GM20000 (cell line): Measurements from ENCODE around the gene FBXO3.
"Not testable (repeated sequence)": the region's sequence is repeated elsewhere in the genome, so short reads cannot be mapped to it uniquely, and the experiment has no call there.

Experiments
- DNase-seq: peaks from one replicate; pipeline ENCODE4 v3.0.0; 2012; ENCODE audit warnings: low spot score
- TF ChIP-seq, protein P1 (sequence below): IDR thresholded peaks from 2 replicates; pipeline ENCODE4 v1.5.1; 2012; ENCODE audit warnings: mild to moderate bottlenecking, control low read depth; ENCODE audit errors: extremely low read depth, missing control alignments

The FBXO3 gene

GRCh38 chr11:33734441-33735270 lies 39.7 kb downstream of the FBXO3 start:
- TF ChIP-seq, protein P1, sequence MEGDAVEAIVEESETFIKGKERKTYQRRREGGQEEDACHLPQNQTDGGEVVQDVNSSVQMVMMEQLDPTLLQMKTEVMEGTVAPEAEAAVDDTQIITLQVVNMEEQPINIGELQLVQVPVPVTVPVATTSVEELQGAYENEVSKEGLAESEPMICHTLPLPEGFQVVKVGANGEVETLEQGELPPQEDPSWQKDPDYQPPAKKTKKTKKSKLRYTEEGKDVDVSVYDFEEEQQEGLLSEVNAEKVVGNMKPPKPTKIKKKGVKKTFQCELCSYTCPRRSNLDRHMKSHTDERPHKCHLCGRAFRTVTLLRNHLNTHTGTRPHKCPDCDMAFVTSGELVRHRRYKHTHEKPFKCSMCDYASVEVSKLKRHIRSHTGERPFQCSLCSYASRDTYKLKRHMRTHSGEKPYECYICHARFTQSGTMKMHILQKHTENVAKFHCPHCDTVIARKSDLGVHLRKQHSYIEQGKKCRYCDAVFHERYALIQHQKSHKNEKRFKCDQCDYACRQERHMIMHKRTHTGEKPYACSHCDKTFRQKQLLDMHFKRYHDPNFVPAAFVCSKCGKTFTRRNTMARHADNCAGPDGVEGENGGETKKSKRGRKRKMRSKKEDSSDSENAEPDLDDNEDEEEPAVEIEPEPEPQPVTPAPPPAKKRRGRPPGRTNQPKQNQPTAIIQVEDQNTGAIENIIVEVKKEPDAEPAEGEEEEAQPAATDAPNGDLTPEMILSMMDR: no peak
- DNase-seq: no peak

- no peak for DNase-seq
- TF ChIP-seq, protein P1: no peak
These were observed 40.3 kb downstream of the FBXO3 start for GRCh38 chr11:33733980-33734379.

GRCh38 chr11:33731723-33732531 lies 42.4 kb downstream of the FBXO3 start:
- TF ChIP-seq, protein P1: no peak
- DNase-seq: no peak

GRCh38 chr11:33730716-33731115 lies 43.6 kb downstream of the FBXO3 start:
- DNase-seq: no peak
- TF ChIP-seq, protein P1: no peak

DNA sequence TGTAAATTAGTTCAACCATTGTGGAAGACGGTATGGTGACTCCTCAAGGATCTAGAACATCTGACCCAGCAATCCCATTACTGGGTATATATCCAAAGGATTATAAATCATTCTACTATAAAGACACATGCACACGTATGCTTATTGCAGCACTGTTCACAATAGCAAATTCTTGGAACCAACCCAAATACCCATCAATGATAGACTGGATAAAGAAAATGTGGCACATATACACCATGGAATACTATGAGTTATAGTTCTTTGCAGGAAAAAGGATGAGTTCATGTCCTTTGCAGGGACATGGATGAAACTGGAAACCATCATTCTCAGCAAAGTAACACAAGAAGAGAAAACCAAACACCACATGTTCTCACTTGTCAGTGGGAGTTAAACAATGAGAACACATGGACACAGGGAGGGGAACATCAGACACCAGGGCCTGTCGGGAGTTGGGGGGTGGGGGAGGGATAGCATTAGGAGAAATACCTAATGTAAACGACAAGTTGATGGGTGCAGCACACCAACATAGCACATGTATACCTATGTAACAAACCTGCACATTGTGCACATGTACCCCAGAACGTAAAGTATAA lies 45.2 kb downstream of the FBXO3 start:
- DNase-seq: not testable (repeated sequence)

- DNase-seq: not testable (repeated sequence)
These were observed 46.8 kb downstream of the FBXO3 start for GRCh38 chr11:33727539-33727938.

- no peak for DNase-seq
- TF ChIP-seq, protein P1: no peak
These were observed 48.8 kb downstream of the FBXO3 start for GRCh38 chr11:33725496-33725895.

DNA sequence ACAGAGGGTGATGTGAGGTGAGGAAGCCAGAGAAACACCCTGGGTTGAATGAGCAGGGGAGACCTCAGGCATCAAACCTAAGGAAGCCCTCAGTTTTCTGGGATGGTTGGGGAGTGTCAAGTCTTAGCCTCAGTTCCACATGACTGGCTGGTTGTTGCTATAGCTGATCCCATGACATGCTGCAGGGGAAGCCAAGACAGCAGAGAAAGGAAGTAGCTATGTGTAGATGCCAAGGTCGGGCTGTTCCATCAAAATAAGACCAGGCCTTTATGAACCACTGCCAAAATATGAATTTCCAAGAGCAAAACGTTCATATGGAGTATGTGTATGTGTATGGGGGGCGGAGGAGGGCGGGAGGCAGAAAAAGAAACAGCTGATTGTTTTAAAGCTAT lies 49.7 kb downstream of the FBXO3 start:
- TF ChIP-seq, protein P1: no peak
- no peak for DNase-seq
